Measurements from ENCODE around the gene TSPAN18. TPM values are rescaled to one million over a fixed set of nuclear protein-coding genes. Genes with fewer than 3 reads are reported as not detected.
"Not testable (repeated sequence)": the region's sequence is repeated elsewhere in the genome, so short reads cannot be mapped to it uniquely, and the experiment has no call there.

TSPAN18 gene
- total and polyA plus RNA-seq, 7 donors: 5.2 to 21.7 (median 8.0) TPM

GRCh38 chr11:44868455-44869421 lies 142.0 kb downstream of the TSPAN18 start:
- H3K9me3 ChIP-seq: no peaks in the 10 kb centered on the region
- H3K4me1 ChIP-seq: no peaks in the 10 kb centered on the region
- H3K27ac ChIP-seq: no peak overlapping the region
- intact Hi-C loops (cut with DNase I): loop anchor here in 1 of 2 donors (10.0 kb wide), 1 partner anchor 64 kb away; no protein-coding TSS in a partner anchor
- 88 to 93% (median 92%) methylated on average over 14 of the region's 14 CpGs for WGBS, 3 donors
- no peaks in the 10 kb centered on the region for H3K36me3 ChIP-seq (ENCODE audit: insufficient read depth in 1 of 2, low read depth in 1 of 2)
- no peak for DNase-seq
- TF ChIP-seq, protein P1, sequence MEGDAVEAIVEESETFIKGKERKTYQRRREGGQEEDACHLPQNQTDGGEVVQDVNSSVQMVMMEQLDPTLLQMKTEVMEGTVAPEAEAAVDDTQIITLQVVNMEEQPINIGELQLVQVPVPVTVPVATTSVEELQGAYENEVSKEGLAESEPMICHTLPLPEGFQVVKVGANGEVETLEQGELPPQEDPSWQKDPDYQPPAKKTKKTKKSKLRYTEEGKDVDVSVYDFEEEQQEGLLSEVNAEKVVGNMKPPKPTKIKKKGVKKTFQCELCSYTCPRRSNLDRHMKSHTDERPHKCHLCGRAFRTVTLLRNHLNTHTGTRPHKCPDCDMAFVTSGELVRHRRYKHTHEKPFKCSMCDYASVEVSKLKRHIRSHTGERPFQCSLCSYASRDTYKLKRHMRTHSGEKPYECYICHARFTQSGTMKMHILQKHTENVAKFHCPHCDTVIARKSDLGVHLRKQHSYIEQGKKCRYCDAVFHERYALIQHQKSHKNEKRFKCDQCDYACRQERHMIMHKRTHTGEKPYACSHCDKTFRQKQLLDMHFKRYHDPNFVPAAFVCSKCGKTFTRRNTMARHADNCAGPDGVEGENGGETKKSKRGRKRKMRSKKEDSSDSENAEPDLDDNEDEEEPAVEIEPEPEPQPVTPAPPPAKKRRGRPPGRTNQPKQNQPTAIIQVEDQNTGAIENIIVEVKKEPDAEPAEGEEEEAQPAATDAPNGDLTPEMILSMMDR (IDR thresholded peaks at IDR 0.05): no peak
- H3K27me3 ChIP-seq (ENCODE audit: insufficient read depth in 3 of 3, low read length in 2 of 3): peaks cover 0 to 6% (median 5%) of the 10 kb centered on the region in 3 donors
- no peak for ATAC-seq
- no peak overlapping the region for H3K4me3 ChIP-seq

GRCh38 chr11:44870181-44870580 lies 143.4 kb downstream of the TSPAN18 start:
- DNase-seq (no peak), ATAC-seq (no peak)
- Histone ChIP-seq H3K27me3 (ENCODE audit: insufficient read depth in 3 of 3, low read length in 2 of 3) (peaks cover 0 to 6% (median 5%) of the 10 kb centered on the region in 3 donors), H3K27ac (no peak overlapping the region), H3K4me3 (no peak overlapping the region), H3K9me3 (no peaks in the 10 kb centered on the region), H3K4me1 (no peaks in the 10 kb centered on the region), H3K36me3 (ENCODE audit: insufficient read depth in 1 of 2, low read depth in 1 of 2) (no peaks in the 10 kb centered on the region)
- intact Hi-C loops (cut with DNase I): no loop called here
- TF ChIP-seq, protein P1 (IDR thresholded peaks at IDR 0.05): no peak
- WGBS, 3 donors: 66 to 73% (median 67%) methylated on average over 3 of the region's 3 CpGs

- Histone ChIP-seq H3K4me3 (no peak overlapping the region), H3K27ac (no peak overlapping the region), H3K9me3 (no peaks in the 10 kb centered on the region), H3K27me3 (ENCODE audit: insufficient read depth in 3 of 3, low read length in 2 of 3) (peaks cover 0 to 6% (median 5%) of the 10 kb centered on the region in 3 donors), H3K4me1 (no peaks in the 10 kb centered on the region), H3K36me3 (ENCODE audit: insufficient read depth in 1 of 2, low read depth in 1 of 2) (no peaks in the 10 kb centered on the region)
- TF ChIP-seq, protein P1 (IDR thresholded peaks at IDR 0.05): no peak
- no peak for ATAC-seq
- intact Hi-C loops (cut with DNase I): no loop called here
- DNase-seq: no peak
- 83 to 91% (median 85%) methylated on average over 2 of the region's 2 CpGs for WGBS, 3 donors
Observed at GRCh38 chr11:44870615-44871176, 143.9 kb downstream of the TSPAN18 start.

DNA sequence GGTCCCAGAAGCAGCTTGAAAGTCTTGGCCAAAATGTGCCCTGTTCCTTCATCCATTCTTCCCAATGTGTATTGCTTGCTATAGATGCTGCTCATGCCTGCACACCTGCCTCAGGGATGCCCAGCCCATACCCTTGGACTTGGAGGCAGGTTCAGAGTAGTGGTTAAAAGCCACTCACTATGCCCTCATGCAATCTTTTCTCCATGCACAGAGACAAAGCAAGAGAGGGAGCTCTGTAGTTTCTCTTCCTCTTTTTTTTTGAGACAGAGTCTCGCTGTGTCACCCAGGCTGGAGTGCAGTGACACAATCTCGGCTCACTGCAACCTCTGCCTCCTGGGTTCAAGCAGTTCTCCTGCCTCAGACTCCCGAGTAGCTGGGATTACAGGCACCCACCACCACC lies 144.9 kb downstream of the TSPAN18 start:
- H3K27ac ChIP-seq; H3K27me3 ChIP-seq (ENCODE audit: insufficient read depth in 3 of 3, low read length in 2 of 3); H3K4me1 ChIP-seq; H3K36me3 ChIP-seq (ENCODE audit: insufficient read depth in 1 of 2, low read depth in 1 of 2); H3K9me3 ChIP-seq; intact Hi-C loops (cut with DNase I); ATAC-seq; H3K4me3 ChIP-seq: not testable (repeated sequence)
- WGBS, 3 donors: 89 to 93% (median 91%) methylated on average over 3 of the region's 3 CpGs
- peak in 1 of 2 donors; percentile 30 for DNase-seq

- no peak overlapping the region for H3K4me3 ChIP-seq
- H3K27me3 ChIP-seq (ENCODE audit: insufficient read depth in 3 of 3, low read length in 2 of 3): peaks cover 0 to 6% (median 5%) of the 10 kb centered on the region in 3 donors
- no peaks in the 10 kb centered on the region for H3K9me3 ChIP-seq
- H3K27ac ChIP-seq: no peak overlapping the region
- ATAC-seq: no peak
- DNase-seq: no peak
- peaks cover under 1% of the 10 kb centered on the region for H3K4me1 ChIP-seq
- WGBS, 3 donors: 94 to 100% (median 100%) methylated on average over 1 of the region's 1 CpG
- TF ChIP-seq, protein P1 (IDR thresholded peaks at IDR 0.05): no peak
- H3K36me3 ChIP-seq (ENCODE audit: insufficient read depth in 1 of 2, low read depth in 1 of 2): no peaks in the 10 kb centered on the region
- intact Hi-C loops (cut with DNase I): no loop called here
Observed at GRCh38 chr11:44872556-44872955, 145.8 kb downstream of the TSPAN18 start.
